Anterior cingulate cortex (tissue), 58 donors: ENCODE measurements around the gene CPSF4L.
"Not testable (repeated sequence)": the region's sequence is repeated elsewhere in the genome, so short reads cannot be mapped to it uniquely, and the experiment has no call there.

Experiments used
- DNase-seq, 58 donors: peaks; one replicate each; lab custom pipeline; 2025; lab: John Stamatoyannopoulos, UW

The CPSF4L gene

DNA sequence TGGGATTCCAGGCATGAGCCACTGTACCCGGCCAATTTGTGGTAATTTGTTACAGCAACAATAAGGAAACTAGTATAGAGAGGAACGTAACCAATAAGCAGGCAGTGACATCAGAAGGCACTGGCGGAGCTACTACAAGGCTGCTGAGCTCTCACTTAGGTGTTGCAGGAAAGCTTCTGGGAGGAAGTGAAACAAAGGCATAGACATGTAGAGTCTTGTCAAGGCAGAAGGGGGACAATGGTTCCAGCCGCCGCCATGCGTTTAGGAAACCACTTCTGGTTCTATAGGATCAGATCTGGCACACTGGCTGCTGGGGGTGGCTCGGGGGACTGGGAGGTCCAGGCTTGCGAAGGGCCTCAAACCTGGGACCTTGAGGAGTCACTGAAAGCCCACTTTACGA is 9.4 kb upstream of the CPSF4L start:
- DNase-seq = no peak

DNA sequence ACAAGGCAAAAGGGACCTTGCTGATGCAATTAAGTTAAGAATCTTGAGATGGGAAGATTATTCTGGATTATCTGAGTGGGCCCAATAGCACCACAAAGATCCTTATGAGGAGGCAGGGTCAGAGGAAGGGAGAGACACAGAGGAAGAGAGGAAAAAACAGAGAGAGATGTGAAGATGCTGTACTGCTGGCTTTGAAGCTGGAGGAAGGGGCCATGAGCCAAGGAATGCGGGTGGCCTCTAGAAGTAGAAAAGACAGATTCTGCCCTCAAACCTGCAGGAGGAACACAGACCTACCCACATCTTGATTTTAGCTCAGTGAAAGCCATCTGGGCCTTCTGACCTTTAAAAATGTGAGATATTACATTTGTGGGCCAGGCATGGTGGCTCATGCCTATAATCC is 8.1 kb upstream of the CPSF4L start:
- no peak for DNase-seq

DNA sequence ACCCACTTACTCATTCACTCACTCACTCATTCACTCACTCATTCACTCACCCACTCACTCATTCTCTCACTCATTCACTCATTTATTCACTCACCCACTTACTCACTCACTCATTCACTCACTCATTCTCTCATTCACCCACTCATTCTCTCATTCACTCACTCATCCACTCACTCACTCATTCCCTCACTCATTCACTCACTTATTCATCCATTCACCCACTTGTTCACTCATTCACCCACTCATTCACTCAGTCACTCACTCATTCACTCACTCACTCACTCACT is 7.6 kb upstream of the CPSF4L start:
- DNase-seq = no peak

DNA sequence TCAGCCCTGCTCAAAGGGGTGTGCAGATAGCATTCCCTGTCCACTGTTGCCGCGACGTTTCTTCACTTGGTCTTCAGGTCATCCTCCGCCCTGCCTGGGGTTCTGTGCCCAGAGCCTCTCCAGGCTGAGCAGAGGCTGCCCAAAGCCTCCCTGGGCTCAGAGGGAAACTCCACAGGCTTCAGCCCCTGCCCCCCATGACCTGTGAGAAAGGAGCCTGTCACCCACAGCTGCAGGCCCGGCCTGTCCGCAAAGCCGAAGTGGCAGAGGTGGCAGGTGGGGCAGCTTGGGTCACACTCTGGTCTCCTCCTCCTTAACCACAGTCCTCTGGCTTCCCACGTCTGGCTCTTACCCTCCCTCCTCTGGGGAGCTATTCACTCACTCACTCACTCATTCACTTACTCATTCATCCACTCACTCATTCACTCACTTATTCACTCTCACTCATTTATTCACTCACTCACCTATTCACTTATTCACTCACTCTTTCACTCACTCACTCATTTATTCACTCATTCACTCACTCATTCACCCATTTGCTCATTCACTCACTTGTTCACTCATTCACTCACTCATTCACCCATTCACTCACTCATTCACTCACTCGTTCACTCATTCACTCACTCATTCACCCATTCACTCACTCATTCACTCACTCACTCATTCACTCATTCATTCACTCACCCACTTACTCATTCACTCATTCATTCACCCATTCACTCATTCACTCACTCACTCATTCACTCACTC is 7.1 kb upstream of the CPSF4L start:
- no peak for DNase-seq

DNA sequence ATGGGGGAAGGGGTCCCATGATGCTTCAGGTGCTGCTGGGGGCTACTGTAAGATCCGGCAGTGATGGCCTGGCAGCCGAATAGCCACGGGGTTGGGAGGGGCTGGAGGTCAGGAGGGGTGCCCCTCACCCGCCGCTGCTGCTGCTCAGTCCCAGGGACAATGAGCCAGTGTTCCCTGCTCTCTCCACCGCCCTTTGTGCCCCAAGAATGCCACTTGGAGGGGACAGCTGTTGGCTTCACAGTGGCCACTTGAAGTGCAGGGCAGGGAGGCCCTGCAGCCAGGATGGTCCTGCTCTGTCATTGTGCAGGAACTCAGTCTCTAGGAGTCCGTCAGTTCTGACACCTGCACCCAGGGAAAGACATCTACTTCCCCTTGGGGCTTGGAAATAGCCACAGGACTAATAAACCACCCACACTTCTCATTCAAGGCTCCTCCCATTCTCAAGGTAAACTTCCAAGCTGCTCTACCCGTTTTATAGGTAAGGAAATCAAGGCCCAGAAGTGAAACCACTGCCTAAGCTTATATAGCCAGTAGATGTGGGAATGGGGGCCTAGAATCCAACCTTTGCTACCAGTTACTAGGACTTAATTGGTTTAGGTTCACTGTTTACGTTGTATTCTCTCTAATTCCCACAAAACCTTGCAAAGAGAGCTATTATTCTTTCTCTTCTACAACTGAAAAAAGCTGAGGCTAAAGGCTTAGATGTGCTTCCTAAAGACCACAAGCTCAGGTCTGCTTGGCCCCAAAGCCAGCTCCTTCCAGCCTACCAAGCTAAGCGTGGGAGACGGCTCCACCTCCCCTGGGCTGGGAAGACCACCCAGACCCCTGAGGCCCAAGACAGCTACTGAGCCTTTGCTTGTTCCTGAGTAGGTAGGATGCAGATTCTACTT is 6.2 kb upstream of the CPSF4L start:
- peak in 53 of 58 donors; percentile 16 to 90 (median 68) for DNase-seq

DNA sequence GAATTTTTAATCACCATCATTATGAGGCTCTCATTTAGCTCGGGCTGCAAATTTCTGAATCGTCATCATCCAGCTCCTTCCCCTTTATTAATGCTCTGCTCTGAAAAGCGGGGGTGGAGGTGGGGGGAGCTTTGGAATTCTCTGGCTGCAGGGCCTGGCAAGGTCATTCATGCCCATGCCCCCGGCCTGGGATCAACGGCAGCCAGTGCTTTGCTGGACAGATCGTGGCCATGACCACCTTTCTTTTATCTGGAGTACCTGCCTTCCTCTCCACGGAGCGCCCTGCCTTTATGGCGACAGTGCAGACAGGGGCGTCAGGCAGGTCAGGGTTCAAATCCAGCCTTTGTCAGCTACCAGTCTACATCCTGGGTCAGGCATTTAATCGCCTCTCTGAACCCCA is 5.1 kb upstream of the CPSF4L start:
- no peak for DNase-seq

DNA sequence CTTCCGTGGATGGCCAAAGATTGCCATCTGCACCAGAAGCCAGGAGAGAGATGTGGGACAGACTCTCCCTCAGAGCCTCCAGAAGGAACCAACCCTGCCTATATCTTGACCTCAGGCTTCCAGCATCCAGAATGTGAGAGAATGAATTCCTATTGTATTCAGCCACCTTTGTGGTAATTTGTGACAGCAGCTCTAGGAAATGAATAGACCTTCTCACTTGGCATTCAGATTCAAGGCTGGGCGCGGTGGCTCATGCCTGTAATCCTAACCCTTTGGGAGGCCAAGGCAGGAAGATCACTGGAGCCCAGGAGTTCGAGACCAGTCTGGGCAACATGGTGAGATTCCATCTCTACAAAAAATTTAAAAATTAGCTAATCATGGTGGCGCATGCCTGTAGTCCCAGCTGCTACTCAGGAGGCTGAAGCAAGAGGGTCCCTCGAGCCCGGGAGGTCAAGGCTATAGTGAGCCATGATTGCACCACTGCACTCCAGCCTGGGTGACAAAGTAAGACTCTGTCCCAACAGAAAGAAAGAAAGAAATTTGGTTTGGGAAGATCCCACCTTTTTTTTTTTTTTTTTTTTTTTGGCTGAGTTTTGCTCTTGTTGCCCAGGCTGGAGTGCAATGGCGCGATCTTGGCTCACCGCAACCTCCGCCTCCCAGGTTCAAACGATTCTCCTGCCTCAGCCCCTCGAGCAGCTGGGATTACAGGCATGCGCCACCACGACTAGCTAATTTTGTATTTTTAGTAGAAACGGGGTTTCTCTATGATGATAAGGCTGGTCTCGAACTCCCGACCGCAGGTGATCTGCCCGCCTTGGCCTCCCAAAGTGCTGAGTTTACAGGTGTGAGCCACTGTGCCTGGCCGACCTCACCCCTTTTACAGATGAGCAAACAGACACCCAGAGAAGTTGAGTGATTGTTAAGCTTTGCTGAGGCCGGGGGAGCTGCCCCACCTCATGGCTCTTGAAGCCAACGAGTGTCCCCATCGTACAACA is 4.3 kb upstream of the CPSF4L start:
- DNase-seq = no peak

DNA sequence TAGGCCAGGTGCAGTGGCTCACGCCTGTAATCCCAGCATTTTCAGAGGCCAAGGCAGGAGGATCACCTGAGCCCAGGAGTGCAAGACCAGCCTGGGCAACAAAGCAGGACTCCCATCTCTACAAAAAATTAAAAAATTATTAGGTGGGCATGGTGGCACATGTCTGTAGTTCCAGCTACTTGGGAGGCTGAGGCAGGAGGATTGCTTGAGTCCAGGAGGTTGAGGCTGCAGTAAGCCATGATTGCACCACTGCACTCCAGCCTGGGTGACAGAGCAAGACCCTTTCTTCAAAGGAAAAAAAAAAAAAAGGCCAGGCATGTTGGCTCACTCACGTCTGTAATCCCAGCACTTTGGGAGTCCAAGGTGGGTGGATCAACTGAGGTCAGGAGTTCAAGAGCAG is 2.8 kb upstream of the CPSF4L start:
- DNase-seq = not testable (repeated sequence)

DNA sequence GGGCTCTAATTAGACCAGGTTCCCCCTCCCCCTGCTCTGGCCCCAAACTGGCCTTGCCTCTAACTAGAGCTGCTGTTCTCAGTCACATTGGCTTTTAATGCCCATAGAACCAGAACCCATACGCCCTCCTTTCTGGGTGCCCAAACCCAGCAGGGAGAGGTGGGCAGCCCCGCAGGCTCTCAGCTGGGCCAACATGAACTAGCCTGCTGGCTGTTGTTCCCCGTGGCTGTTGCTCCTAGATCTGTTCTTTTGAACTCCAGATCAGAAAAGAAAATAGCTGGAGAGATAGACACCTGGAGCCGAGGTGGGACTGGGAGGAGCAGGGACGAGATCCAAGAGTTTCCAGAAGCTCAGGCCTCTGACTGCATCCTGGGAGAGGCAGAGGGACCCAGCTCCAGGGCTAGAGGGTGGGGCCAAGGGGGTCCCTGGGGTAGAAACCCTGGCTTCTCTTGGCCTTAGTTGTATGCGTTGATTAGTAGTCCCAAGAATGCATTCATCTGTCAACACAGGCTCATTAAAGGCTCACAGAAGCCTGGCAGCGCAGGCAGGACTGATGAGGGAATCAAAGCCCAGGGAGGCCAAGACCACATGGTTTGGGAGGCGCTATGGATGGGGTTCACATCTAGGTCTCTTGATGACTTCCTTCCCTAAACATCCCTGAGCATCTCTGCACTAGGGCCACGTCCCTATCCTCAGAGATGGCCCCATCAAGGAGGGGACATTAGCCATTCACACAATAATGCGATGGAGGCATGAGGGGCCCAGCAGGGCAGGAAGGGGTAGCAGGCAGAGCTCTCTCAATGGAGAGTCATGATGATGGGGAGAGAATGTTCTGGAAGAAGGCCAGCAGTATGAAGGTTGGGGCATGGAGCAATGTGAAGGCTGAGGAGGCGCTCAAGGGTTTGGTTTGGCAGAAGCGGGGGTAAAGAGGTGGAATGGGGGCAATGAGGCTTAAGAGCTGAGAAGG is 1.3 kb upstream of the CPSF4L start:
- DNase-seq = peak in 32 of 58 donors; percentile 36 to 94 (median 74)

DNA sequence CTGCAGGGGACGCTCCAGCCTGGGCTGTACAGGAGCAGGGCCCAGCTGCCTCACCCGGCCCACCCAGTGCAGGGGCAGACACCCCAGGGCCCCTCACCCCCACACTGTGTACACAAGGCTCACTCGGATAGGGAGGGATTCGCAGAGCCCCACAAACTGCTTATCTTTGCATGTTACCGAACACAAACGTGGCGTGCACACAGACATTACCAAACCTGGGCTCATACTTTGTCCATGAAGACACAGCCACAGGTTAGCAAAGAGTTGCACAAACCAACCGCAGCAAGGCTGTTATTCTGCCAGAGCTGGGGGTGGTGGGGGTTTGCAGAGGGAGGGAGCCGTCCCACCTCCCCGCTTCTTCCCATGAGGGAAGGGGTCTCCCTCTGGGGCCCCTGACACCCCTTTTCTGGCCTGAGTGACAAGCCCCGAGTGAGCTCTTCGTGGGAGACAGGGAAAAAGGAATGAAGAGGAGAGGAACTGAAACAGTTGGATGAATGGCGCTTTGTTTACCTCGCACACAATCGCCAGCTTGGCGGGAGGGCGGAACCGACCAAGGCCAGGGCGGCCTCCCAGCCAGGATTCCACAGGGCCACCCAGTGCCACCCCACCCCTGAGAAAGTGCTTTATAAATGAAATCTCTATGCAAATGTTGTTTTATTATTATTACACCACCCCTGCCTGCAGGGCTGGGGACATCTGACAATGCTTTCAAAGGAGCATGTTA is 434 bp upstream of the CPSF4L start:
- DNase-seq = peak in 53 of 58 donors; percentile 20 to 94 (median 72)

DNA sequence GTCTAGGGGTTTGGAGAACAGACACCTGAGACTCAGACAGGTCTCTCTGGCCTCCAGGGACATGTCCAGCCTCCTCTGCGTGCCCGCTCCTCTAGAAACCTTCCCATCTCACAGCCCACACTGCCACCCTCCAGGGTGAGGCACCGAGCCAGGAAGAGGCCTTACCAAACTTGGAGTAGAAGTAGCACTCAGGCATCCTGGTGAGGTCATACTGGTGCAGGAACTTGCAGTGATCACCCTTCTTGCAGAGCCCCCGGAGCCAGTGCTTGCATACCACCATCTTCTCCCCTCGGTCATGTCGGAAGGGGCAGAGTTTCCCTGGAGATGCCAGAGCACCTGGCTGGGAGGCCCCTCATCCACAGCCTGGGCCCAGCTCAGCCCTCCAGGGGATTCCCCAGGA is 4.2 kb downstream of the CPSF4L start:
- DNase-seq = no peak

DNA sequence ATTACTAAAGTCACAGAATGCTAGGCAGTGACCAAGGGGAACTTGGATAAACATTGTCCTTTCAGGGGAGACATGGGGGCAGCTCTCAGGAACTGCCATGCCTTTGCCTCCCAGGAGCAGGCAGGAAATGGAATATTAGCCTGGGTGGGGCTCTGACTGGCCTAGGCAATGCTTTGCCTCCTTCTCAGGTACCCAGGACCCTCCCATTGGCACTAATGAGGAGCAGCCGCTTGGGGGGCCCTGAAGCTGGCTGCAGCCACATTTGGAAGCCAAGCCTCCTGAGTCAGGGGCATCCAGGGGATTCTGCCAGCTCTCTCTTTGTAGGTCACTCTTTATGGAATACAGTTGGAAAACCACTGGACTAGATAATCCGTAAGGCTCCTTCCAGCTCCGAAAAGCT is 5.5 kb downstream of the CPSF4L start:
- no peak for DNase-seq

DNA sequence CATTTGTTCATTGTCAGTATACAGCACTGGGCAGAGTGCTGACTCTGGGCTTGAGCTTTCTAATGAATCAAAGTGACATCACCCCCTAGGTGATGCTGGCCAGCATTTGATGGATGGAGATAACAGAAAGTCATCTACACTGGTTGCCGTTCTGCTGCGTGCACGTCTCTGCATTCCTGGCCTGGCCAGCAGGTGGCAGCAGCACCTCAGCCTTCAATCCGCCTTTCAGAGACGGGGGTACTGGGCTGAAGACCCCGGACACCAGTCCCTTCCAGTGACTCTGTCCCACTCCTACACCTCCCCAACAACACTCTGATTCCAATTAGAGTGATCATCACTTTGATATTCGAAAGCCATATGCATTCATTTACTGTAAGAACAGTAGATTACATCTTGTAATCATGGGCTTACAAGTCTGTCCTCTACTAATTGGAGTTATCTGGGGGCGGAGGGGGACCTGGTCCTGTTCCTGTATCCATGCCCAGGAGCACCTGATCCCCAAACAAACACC is 6.0 kb downstream of the CPSF4L start:
- peak in 46 of 58 donors; percentile 4 to 76 (median 36) for DNase-seq

DNA sequence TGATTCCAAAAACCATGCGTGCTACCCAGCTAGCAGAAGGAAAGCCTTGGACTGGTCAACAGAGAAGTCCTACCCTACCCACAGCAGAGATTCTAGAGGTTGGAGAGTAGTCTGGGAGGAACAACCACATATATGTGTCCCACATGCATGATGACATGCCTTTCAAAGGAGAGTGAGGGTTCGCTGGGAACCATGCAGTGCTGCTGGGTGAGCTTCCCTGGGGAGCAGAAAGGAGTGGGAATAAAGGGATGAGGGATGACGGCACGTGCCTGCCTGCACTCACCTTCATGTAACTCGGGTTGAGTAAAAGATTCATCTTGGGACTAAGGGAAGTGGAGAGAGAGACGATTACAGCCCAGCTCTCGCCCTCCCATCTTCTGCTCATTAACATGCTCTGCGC is 9.8 kb downstream of the CPSF4L start:
- no peak for DNase-seq

DNA sequence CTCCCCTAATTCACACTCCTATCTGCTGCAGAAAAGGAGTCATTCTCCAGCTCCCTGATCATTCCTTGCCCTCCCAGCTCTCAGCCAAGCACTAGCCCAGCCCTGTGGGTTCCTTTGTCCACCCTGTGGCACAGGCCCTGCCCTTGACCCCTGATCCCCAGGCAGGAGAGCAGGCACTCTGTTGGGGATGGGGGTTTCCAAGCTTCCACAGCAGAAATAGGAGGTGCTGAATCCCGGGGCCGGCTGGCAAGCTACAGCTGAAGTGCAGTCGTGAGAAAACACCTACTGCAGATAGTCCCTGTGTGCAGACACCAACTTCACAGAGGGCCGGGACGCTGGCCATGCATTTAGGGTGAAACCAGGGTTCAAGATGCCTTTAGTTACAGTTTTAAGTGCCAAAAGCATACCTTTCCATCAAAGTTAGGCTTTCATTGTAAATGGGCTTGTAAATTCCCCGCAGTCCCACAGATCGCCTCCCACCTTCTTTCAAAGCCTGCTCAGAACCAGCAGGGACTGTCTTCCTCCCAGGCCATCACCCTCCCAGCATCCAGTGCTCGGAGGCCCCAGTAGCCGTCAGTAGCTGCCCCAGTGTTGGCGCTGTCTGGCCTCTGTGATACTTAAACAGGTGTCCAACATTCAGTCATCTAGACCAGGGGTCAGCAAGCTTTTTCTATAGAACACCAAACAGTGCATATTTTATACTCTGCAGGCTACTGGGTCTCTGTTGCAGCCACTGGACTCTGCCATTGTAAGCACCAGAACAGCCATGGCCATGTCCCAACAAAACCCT is 10.6 kb downstream of the CPSF4L start:
- no peak for DNase-seq

DNA sequence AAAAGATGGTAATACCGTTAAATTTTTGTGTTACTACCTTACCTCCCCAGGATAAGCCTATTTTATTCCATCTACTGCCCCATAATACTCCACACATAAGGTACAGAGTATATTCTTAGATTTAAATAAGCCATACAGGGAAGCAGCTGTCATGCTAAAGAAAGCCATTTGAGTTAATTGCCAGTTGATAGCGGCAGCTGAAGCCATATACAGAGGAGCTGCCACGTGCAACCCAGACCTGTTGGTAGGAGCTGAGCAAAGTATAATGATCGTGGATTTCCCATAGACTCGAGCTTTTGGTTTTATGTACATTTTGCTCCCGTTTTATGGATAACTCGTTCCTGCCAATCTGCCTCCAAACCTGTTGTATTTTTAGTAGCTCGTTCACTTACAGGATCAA is 12.0 kb downstream of the CPSF4L start:
- no peak for DNase-seq

DNA sequence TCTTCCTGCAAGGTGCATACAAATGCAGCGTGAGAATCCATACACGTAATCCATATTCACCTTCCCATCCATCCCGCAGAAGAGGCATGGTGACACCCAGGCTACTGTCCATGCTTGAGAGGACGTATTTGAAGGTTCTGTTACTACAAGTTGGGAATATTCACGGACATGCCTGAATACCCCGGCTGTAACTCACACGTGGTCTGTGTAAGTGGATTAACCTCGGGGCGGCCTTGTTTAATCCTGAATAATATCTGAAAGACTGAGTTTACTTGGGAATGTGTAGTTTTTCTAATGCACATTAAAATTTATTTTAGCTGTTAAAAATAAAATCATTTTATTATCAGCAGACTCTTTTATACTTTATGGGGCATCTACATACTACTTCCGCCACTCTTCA is 13.1 kb downstream of the CPSF4L start:
- DNase-seq = no peak

DNA sequence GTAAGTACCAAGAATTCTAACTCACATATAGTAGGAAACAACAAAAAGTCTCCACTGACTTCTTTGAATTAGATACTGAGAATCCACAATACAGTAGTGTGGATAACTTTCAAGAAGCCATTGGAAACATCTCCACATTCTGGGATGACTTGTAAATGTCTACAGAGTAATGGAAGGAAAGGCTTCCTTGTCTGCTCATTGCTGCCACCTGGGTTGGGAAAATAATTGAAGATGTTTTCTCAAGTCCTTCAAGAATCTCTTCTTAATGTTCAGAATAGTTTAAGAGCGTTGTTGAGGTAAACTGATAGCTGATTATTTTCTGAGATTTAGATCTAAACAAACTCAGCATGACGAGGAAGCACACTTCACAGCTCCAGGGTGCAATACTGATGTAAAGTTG is 14.0 kb downstream of the CPSF4L start:
- DNase-seq = no peak
